ENCODE data around the gene DDAH1.
"Not testable (repeated sequence)": the region's sequence is repeated elsewhere in the genome, so short reads cannot be mapped to it uniquely, and the experiment has no call there.

The DDAH1 gene

GRCh38 chr1:85465099-85465785, at the start of gene DDAH1:
Gene DDAH1, minus strand, starts transcription at chr1:85465159. Its CDS starts 114 bp downstream, at chr1:85465045.
- Histone ChIP-seq H3K27ac (ENCODE audit: low read depth, low read length) (peak within 1 kb of the TSS; percentile 66), H3K9me3 (ENCODE audit: low read length) (no peaks in the 10 kb centered on the region), H3K9ac (ENCODE audit: low read length) (peak within 1 kb of the TSS; percentile 61), H3K27me3 (ENCODE audit: control insufficient read depth in 1 of 2, insufficient read depth in 2 of 2, low read length in 2 of 2) (no peaks in the 10 kb centered on the region), H3K4me3 (ENCODE audit: low read depth in 1 of 2, low read length in 2 of 2) (peak within 1 kb of the TSS; percentile 67 to 79), H3K4me1 (ENCODE audit: insufficient read depth, low read length) (peaks cover 34% of the 10 kb centered on the region), H3K36me3 (ENCODE audit: insufficient read depth, low read length) (no peaks in the 10 kb centered on the region)

GRCh38 chr1:85513998-85514397, 49.0 kb upstream of the DDAH1 start:
- not testable (repeated sequence) for H3K27ac ChIP-seq (ENCODE audit: low read depth, low read length); H3K27me3 ChIP-seq (ENCODE audit: control insufficient read depth in 1 of 2, insufficient read depth in 2 of 2, low read length in 2 of 2); H3K4me1 ChIP-seq (ENCODE audit: insufficient read depth, low read length); H3K9me3 ChIP-seq (ENCODE audit: low read length); H3K4me3 ChIP-seq (ENCODE audit: low read depth in 1 of 2, low read length in 2 of 2); H3K36me3 ChIP-seq (ENCODE audit: insufficient read depth, low read length); H3K9ac ChIP-seq (ENCODE audit: low read length)

- Histone ChIP-seq H3K9me3 (ENCODE audit: low read length) (no peaks in the 10 kb centered on the region), H3K27me3 (ENCODE audit: control insufficient read depth in 1 of 2, insufficient read depth in 2 of 2, low read length in 2 of 2) (no peaks in the 10 kb centered on the region), H3K4me3 (ENCODE audit: low read depth in 1 of 2, low read length in 2 of 2) (no peak overlapping the region), H3K27ac (ENCODE audit: low read depth, low read length) (no peak overlapping the region), H3K36me3 (ENCODE audit: insufficient read depth, low read length) (no peaks in the 10 kb centered on the region), H3K4me1 (ENCODE audit: insufficient read depth, low read length) (no peaks in the 10 kb centered on the region), H3K9ac (ENCODE audit: low read length) (no peak overlapping the region)
Measured at GRCh38 chr1:85504417-85504816, 39.5 kb upstream of the DDAH1 start.

DNA sequence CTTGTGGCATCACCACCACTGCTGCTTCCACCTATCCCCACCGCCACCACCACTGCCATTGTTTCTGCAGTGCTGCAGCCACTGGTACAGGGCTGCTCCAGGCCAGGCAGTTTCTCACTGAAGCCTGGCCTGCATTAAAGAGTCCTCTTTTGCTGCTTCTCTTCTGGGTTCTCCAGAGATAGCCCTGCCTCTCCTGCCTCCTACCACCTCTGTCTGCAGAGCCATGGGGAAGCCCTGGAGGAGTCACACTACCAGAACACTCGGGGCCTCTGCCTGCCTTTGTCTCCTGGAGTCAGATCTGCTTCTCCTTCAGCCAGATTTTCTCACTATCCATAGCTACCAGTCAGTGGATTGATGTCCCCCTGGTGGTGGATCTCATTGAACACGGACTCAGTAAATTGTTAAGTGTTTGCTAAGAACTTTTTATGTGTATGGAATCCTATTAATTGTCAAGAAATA, 37.7 kb upstream of the DDAH1 start:
- Histone ChIP-seq H3K9me3 (ENCODE audit: low read length) (no peaks in the 10 kb centered on the region), H3K9ac (ENCODE audit: low read length) (no peak overlapping the region), H3K27me3 (ENCODE audit: control insufficient read depth in 1 of 2, insufficient read depth in 2 of 2, low read length in 2 of 2) (no peaks in the 10 kb centered on the region), H3K4me1 (ENCODE audit: insufficient read depth, low read length) (no peaks in the 10 kb centered on the region), H3K27ac (ENCODE audit: low read depth, low read length) (no peak overlapping the region), H3K4me3 (ENCODE audit: low read depth in 1 of 2, low read length in 2 of 2) (no peak overlapping the region), H3K36me3 (ENCODE audit: insufficient read depth, low read length) (no peaks in the 10 kb centered on the region)

- H3K9ac ChIP-seq (ENCODE audit: low read length) = no peak overlapping the region
- H3K36me3 ChIP-seq (ENCODE audit: insufficient read depth, low read length) = no peaks in the 10 kb centered on the region
- H3K9me3 ChIP-seq (ENCODE audit: low read length) = no peaks in the 10 kb centered on the region
- H3K27me3 ChIP-seq (ENCODE audit: control insufficient read depth in 1 of 2, insufficient read depth in 2 of 2, low read length in 2 of 2) = no peaks in the 10 kb centered on the region
- no peak overlapping the region for H3K4me3 ChIP-seq (ENCODE audit: low read depth in 1 of 2, low read length in 2 of 2)
- no peak overlapping the region for H3K27ac ChIP-seq (ENCODE audit: low read depth, low read length)
- H3K4me1 ChIP-seq (ENCODE audit: insufficient read depth, low read length) = no peaks in the 10 kb centered on the region
Measured at GRCh38 chr1:85502171-85502570, 37.2 kb upstream of the DDAH1 start.

DNA sequence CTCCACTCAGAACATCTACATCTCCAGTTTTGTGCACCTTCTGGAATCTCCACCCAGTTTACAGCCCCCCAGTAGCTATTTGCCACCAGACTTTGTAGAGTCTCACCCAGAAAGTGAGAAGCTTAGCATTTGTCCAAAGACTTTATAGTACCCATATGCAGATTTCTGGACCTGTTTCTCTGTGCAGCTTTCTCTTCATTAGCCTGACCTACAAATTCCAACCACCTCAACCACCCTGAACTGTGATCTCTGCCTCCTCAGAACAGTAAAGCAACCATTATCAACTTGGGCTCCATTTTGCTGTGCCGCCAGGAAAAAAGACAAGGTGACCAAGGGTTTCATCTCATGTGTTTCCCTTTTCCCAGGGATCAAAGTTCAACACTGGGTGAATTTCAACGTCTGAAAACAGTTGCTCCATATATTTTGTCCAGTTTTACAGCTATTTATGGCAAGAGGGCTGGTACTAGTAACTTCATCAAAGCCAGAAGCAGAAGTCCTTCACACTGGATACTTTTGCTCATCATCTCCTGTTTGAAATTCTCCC, 36.5 kb upstream of the DDAH1 start:
- Histone ChIP-seq H3K4me3 (ENCODE audit: low read depth in 1 of 2, low read length in 2 of 2) (no peak overlapping the region), H3K27me3 (ENCODE audit: control insufficient read depth in 1 of 2, insufficient read depth in 2 of 2, low read length in 2 of 2) (no peaks in the 10 kb centered on the region), H3K4me1 (ENCODE audit: insufficient read depth, low read length) (no peaks in the 10 kb centered on the region), H3K36me3 (ENCODE audit: insufficient read depth, low read length) (no peaks in the 10 kb centered on the region), H3K9ac (ENCODE audit: low read length) (no peak overlapping the region), H3K9me3 (ENCODE audit: low read length) (no peaks in the 10 kb centered on the region), H3K27ac (ENCODE audit: low read depth, low read length) (no peak overlapping the region)

DNA sequence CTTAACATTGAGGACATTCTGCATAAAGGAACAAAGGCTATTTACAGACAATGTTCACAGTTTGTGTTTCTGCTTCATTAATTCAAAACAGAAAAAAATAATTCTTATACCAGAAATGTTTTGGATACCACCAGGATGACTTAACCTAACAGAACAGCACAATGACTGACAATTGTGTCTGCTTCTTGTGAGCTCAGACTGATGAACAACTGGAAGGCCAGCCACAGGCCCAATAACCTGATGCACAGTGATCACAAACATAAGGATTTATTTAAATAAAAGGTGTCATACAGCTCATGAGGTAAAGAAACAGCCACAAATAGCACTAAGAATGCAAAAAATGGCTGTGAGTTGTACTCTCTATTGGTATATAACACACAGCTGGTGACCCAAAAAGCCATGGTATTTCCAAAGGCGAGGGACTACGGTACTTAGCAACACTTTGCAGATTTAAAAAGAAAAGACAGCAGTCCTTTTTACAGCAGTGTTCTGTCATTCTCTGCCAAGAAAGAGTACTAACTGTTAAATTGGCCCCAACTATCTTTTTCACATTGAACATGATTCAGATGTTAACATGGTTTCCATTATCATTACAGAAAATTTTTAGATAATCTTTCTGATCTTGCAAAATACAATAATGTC, 32.1 kb upstream of the DDAH1 start:
- Histone ChIP-seq H3K9me3 (ENCODE audit: low read length) (no peaks in the 10 kb centered on the region), H3K9ac (ENCODE audit: low read length) (no peak overlapping the region), H3K27me3 (ENCODE audit: control insufficient read depth in 1 of 2, insufficient read depth in 2 of 2, low read length in 2 of 2) (no peaks in the 10 kb centered on the region), H3K4me3 (ENCODE audit: low read depth in 1 of 2, low read length in 2 of 2) (no peak overlapping the region), H3K27ac (ENCODE audit: low read depth, low read length) (no peak overlapping the region), H3K36me3 (ENCODE audit: insufficient read depth, low read length) (no peaks in the 10 kb centered on the region), H3K4me1 (ENCODE audit: insufficient read depth, low read length) (no peaks in the 10 kb centered on the region)

GRCh38 chr1:85495556-85495955, 30.6 kb upstream of the DDAH1 start:
- Histone ChIP-seq H3K4me1 (ENCODE audit: insufficient read depth, low read length) (no peaks in the 10 kb centered on the region), H3K4me3 (ENCODE audit: low read depth in 1 of 2, low read length in 2 of 2) (no peak overlapping the region), H3K27me3 (ENCODE audit: control insufficient read depth in 1 of 2, insufficient read depth in 2 of 2, low read length in 2 of 2) (no peaks in the 10 kb centered on the region), H3K27ac (ENCODE audit: low read depth, low read length) (no peak overlapping the region), H3K9me3 (ENCODE audit: low read length) (no peaks in the 10 kb centered on the region), H3K9ac (ENCODE audit: low read length) (no peak overlapping the region), H3K36me3 (ENCODE audit: insufficient read depth, low read length) (no peaks in the 10 kb centered on the region)

DNA sequence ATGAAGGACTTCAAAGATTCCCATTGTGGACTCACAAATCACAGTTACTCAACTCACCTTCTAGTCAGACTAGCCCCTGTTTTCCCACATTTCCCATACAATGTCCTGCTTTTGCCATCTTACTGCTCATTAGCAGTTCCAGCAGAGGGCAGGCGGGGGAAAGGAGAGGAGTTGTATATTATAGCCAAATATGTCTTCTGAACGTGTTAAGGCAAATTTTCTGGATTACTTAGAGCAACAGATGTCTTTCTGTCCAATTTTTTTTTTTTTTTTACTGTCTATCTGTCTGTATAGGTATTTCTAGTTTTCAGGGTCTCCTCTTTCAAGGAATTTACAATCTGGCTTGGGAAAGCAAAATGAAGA, 29.9 kb upstream of the DDAH1 start:
- no peak overlapping the region for H3K9ac ChIP-seq (ENCODE audit: low read length)
- H3K27ac ChIP-seq (ENCODE audit: low read depth, low read length) = no peak overlapping the region
- H3K9me3 ChIP-seq (ENCODE audit: low read length) = no peaks in the 10 kb centered on the region
- H3K36me3 ChIP-seq (ENCODE audit: insufficient read depth, low read length) = no peaks in the 10 kb centered on the region
- no peak overlapping the region for H3K4me3 ChIP-seq (ENCODE audit: low read depth in 1 of 2, low read length in 2 of 2)
- no peaks in the 10 kb centered on the region for H3K27me3 ChIP-seq (ENCODE audit: control insufficient read depth in 1 of 2, insufficient read depth in 2 of 2, low read length in 2 of 2)
- no peaks in the 10 kb centered on the region for H3K4me1 ChIP-seq (ENCODE audit: insufficient read depth, low read length)

- H3K4me3 ChIP-seq (ENCODE audit: low read depth in 1 of 2, low read length in 2 of 2) = no peak overlapping the region
- H3K9ac ChIP-seq (ENCODE audit: low read length) = no peak overlapping the region
- H3K36me3 ChIP-seq (ENCODE audit: insufficient read depth, low read length) = no peaks in the 10 kb centered on the region
- no peaks in the 10 kb centered on the region for H3K4me1 ChIP-seq (ENCODE audit: insufficient read depth, low read length)
- H3K27ac ChIP-seq (ENCODE audit: low read depth, low read length) = no peak overlapping the region
- no peaks in the 10 kb centered on the region for H3K9me3 ChIP-seq (ENCODE audit: low read length)
- no peaks in the 10 kb centered on the region for H3K27me3 ChIP-seq (ENCODE audit: control insufficient read depth in 1 of 2, insufficient read depth in 2 of 2, low read length in 2 of 2)
Measured at GRCh38 chr1:85494074-85494903, 29.3 kb upstream of the DDAH1 start.

DNA sequence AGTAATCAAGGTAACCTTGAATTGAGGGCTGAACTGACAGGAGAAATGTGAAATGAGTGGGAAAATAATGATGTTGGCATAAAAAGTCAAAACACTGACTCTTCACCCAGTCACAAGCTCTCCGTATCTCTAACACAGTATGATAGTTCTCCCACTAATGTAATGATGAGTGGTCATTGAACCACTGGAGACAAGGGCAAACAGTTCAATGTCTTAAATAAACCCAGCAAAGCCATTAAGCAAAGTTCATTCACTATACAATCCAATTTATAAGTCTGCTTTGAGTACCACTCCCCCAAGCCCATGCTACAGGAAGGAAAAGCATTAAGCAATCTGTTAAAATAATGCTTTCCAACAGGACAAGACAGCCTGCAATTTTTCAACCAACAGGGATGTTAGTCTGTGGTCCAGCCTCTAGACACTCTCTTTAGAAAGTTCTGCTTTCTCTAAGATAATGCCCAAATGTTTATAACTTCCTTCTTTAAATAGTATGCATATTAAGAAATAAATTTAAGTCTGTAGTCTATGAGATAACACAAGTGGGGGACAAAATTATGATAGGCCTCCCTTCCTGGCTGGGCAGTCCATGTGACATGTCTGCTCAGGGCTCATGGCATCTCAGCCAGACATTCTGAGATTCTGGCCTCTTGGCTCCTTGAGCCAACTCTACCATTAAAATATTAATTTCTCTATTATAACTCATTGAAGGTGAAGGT, 25.5 kb upstream of the DDAH1 start:
- Histone ChIP-seq H3K27me3 (ENCODE audit: control insufficient read depth in 1 of 2, insufficient read depth in 2 of 2, low read length in 2 of 2) (no peaks in the 10 kb centered on the region), H3K4me1 (ENCODE audit: insufficient read depth, low read length) (no peaks in the 10 kb centered on the region), H3K9ac (ENCODE audit: low read length) (no peak overlapping the region), H3K27ac (ENCODE audit: low read depth, low read length) (no peak overlapping the region), H3K4me3 (ENCODE audit: low read depth in 1 of 2, low read length in 2 of 2) (no peak overlapping the region), H3K36me3 (ENCODE audit: insufficient read depth, low read length) (no peaks in the 10 kb centered on the region), H3K9me3 (ENCODE audit: low read length) (no peaks in the 10 kb centered on the region)

All from muscle layer of colon (tissue), 2 donors.